CD14-positive monocyte (primary cell): Measurements from ENCODE around the gene IL17B. TPM values are rescaled to one million over a fixed set of nuclear protein-coding genes. Genes with fewer than 3 reads are reported as not detected.

ENCODE experiments used
- DNase-seq, 3 donors: peaks; one replicate each; pipeline ENCODE4 v3.0.0-alpha.2; 2011 to 2022
- H2AFZ ChIP-seq: 2 replicates; pipeline ENCODE4 v1.6.0; 2012; ENCODE audit warnings: mild to moderate bottlenecking, low read depth, low read length, inconsistent platforms; ENCODE audit not compliant: insufficient read depth, poor library complexity, severe bottlenecking
- H3K27ac ChIP-seq, 2 donors: 1 replicate in 1 of 2; 2 replicates in 1 of 2; pipeline ENCODE4 v1.5.1; 2012 to 2013; ENCODE audit warnings: low read length in 2 of 2, control low read depth in 1 of 2, inconsistent platforms in 1 of 2, low read depth in 1 of 2, mild to moderate bottlenecking in 1 of 2
- H3K27me3 ChIP-seq, 2 donors: one replicate each; pipeline versions ENCODE4 v1.6.0 to v1.6.1; 2011 to 2013; ENCODE audit warnings: low read length in 2 of 2; ENCODE audit not compliant: control insufficient read depth in 2 of 2, insufficient read depth in 2 of 2
- H3K36me3 ChIP-seq, 2 donors: replicated peaks in 1 of 2; 1 replicate in 1 of 2; 2 replicates in 1 of 2; pipeline versions ENCODE4 v1.5.1 to v1.6.1; 2012 to 2013; ENCODE audit warnings: low read length in 2 of 2, control low read depth in 1 of 2, inconsistent platforms in 1 of 2, mild to moderate bottlenecking in 1 of 2; ENCODE audit not compliant: insufficient read depth in 2 of 2, control insufficient read depth in 1 of 2
- H3K4me1 ChIP-seq, 2 donors: 1 replicate in 1 of 2; 2 replicates in 1 of 2; pipeline versions ENCODE4 v1.5.1 to v1.6.1; 2012 to 2013; ENCODE audit warnings: low read length in 2 of 2, control low read depth in 1 of 2, inconsistent platforms in 1 of 2, mild to moderate bottlenecking in 1 of 2, moderate library complexity in 1 of 2; ENCODE audit not compliant: insufficient read depth in 2 of 2, control insufficient read depth in 1 of 2
- H3K4me2 ChIP-seq: replicated peaks from 2 replicates; pipeline ENCODE3; 2012; ENCODE audit warnings: low read length, moderate library complexity, mild to moderate bottlenecking; ENCODE audit not compliant: poor library complexity, severe bottlenecking; ENCODE audit errors: extremely low read depth
- H3K4me3 ChIP-seq, 3 experiments: fragments of 200-600 bp in 1 of 3; sonication (generic) in 1 of 3; replicated peaks in 1 of 3; 1 replicate in 2 of 3; 2 replicates in 1 of 3; pipeline ENCODE4 v1.5.1; 2011 to 2013; ENCODE audit warnings: low read length in 3 of 3, mild to moderate bottlenecking in 3 of 3, control low read depth in 2 of 3, low read depth in 2 of 3, inconsistent platforms in 1 of 3, moderate library complexity in 1 of 3
- H3K79me2 ChIP-seq: 2 replicates; pipeline ENCODE4 v1.6.0; 2012; ENCODE audit warnings: mild to moderate bottlenecking, control low read depth, inconsistent platforms, low read length, moderate library complexity; ENCODE audit not compliant: insufficient read depth
- H3K9ac ChIP-seq: 2 replicates; pipeline ENCODE4 v1.6.0; 2017; ENCODE audit warnings: low read length, mild to moderate bottlenecking; ENCODE audit not compliant: insufficient read depth, poor library complexity, severe bottlenecking
- H3K9me3 ChIP-seq, 2 donors: replicated peaks in 1 of 2; 1 replicate in 1 of 2; 2 replicates in 1 of 2; pipeline versions ENCODE4 v1.5.1 to v1.6.1; 2012 to 2013; ENCODE audit warnings: low read length in 2 of 2, control low read depth in 1 of 2; ENCODE audit not compliant: control insufficient read depth in 1 of 2, insufficient read depth in 1 of 2
- H4K20me1 ChIP-seq: 2 replicates; pipeline ENCODE4 v1.6.0; 2012; ENCODE audit warnings: mild to moderate bottlenecking, low read length, control low read depth, moderate library complexity; ENCODE audit not compliant: insufficient read depth
- H3K27ac Mint-ChIP-seq, 7 donors: one replicate each; pipeline ENCODE4 v1.8.0; 2020; ENCODE audit warnings: mild to moderate bottlenecking in 7 of 7, mixed read lengths in 7 of 7, moderate library complexity in 6 of 7, inconsistent platforms in 2 of 7
- H3K27me3 Mint-ChIP-seq, 3 donors: one replicate each; pipeline ENCODE4 v1.8.0; 2021 to 2022; ENCODE audit warnings: low read depth in 3 of 3, mild to moderate bottlenecking in 3 of 3, mixed read lengths in 3 of 3, moderate library complexity in 3 of 3, inconsistent platforms in 1 of 3
- H3K36me3 Mint-ChIP-seq, 2 donors: one replicate each; pipeline ENCODE4 v1.8.0; 2020; ENCODE audit warnings: mixed read lengths in 2 of 2, inconsistent platforms in 1 of 2, mild to moderate bottlenecking in 1 of 2
- H3K4me1 Mint-ChIP-seq: one replicate; pipeline ENCODE4 v1.8.0; 2020; ENCODE audit warnings: mild to moderate bottlenecking, mixed read lengths
- H3K4me3 Mint-ChIP-seq, 2 donors: one replicate each; pipeline ENCODE4 v1.8.0; 2020; ENCODE audit warnings: mild to moderate bottlenecking in 2 of 2, mixed read lengths in 2 of 2, moderate library complexity in 1 of 2
- H3K9me3 Mint-ChIP-seq, 7 donors: one replicate each; pipeline ENCODE4 v1.8.0; 2020 to 2022; ENCODE audit warnings: mixed read lengths in 7 of 7, mild to moderate bottlenecking in 6 of 7, moderate library complexity in 6 of 7, inconsistent platforms in 2 of 7
- CTCF ChIP-seq: fragments of 200-600 bp; IDR thresholded peaks from one replicate; pipeline ENCODE4 v1.8.0; 2022; ENCODE audit warnings: antibody characterized with exemption, mild to moderate bottlenecking
- WGBS: methylation state at CpG from one replicate; pipeline ENCODE4 v1.1.5; 2013; ENCODE audit warnings: missing lambda C conversion rate; ENCODE audit not compliant: insufficient coverage; 5-methylcytosine and 5-hydroxymethylcytosine counted together
- intact Hi-C, 2 donors: fragments of 100-400 bp; cut with micrococcal nuclease; formaldehyde crosslinking; loops; one replicate each; pipeline versions ENCODE4 v1.15.0 to v1.15.1; 2023
- polyA plus RNA-seq, 3 donors: library from polyadenylated mRNA; depleted of rRNA in 1 of 3; unstranded in 2 of 3; stranded (reverse) in 1 of 3; fragments of 300-500 nt in 2 of 3; fragments of >200 nt in 1 of 3; fragmentation: Illumina TruSeq in 2 of 3; gene quantifications; 1 replicate in 2 of 3; 2 replicates in 1 of 3; pipeline ENCODE4 v1.2.3, GENCODE V29; 2012 to 2021

Gene IL17B
- polyA plus RNA-seq, 3 donors = not detected

- H3K9me3 Mint-ChIP-seq = peaks cover 0 to 3% (median 2%) of the 10 kb centered on the region in 7 donors
- no peak for DNase-seq
- H3K4me1 ChIP-seq = no peaks in the 10 kb centered on the region
These were observed 52.5 kb downstream of the IL17B start for GRCh38 chr5:149326611-149327010.

GRCh38 chr5:149325894-149326293, 53.2 kb downstream of the IL17B start:
- H2AFZ ChIP-seq = no peak overlapping the region

More at GRCh38 chr5:149326611-149327010, 52.5 kb downstream of the IL17B start:
- Mint-ChIP-seq H3K4me3 (no peak overlapping the region), H3K27ac (no peak overlapping the region), H3K36me3 (no peaks in the 10 kb centered on the region), H3K4me1 (peaks cover 5% of the 10 kb centered on the region), H3K27me3 (peaks cover 0 to 1% (median 0%) of the 10 kb centered on the region in 3 donors)
- intact Hi-C loops = no loop called here
- H3K9me3 ChIP-seq = no peaks in the 10 kb centered on the region
- no peak overlapping the region for H3K9ac ChIP-seq
- WGBS = 100% methylated on average over 2 of the region's 3 CpGs
- no peak overlapping the region for H3K4me3 ChIP-seq
- H3K27ac ChIP-seq = no peak overlapping the region
- no peaks in the 10 kb centered on the region for H3K79me2 ChIP-seq
- TF ChIP-seq CTCF = no peak
- H3K36me3 ChIP-seq = no peaks in the 10 kb centered on the region
- H3K4me2 ChIP-seq = no peak overlapping the region
- H4K20me1 ChIP-seq = no peaks in the 10 kb centered on the region
- no peaks in the 10 kb centered on the region for H3K27me3 ChIP-seq
- no peak overlapping the region for H2AFZ ChIP-seq

More at GRCh38 chr5:149325894-149326293, 53.2 kb downstream of the IL17B start:
- Histone ChIP-seq H3K27me3 (no peaks in the 10 kb centered on the region), H3K27ac (no peak overlapping the region), H3K9ac (no peak overlapping the region), H3K4me2 (no peak overlapping the region), H3K4me3 (no peak overlapping the region), H3K36me3 (no peaks in the 10 kb centered on the region), H3K9me3 (no peaks in the 10 kb centered on the region), H3K4me1 (no peaks in the 10 kb centered on the region), H3K79me2 (no peaks in the 10 kb centered on the region), H4K20me1 (no peaks in the 10 kb centered on the region)
- H3K27ac Mint-ChIP-seq = no peak overlapping the region
- peaks cover 0 to 3% (median 2%) of the 10 kb centered on the region in 7 donors for H3K9me3 Mint-ChIP-seq
- TF ChIP-seq CTCF = no peak
- no peak overlapping the region for H3K4me3 Mint-ChIP-seq
- DNase-seq = no peak
- H3K4me1 Mint-ChIP-seq = peaks cover 5% of the 10 kb centered on the region
- peaks cover 0 to 2% (median 1%) of the 10 kb centered on the region in 3 donors for H3K27me3 Mint-ChIP-seq
- H3K36me3 Mint-ChIP-seq = no peaks in the 10 kb centered on the region
- 96% methylated on average over 4 of the region's 5 CpGs for WGBS
- intact Hi-C loops = no loop called here
